G401.6 (cell line): Measurements from ENCODE around the gene SNX30.
A peak's percentile ranks its signal among the peaks of the same experiment; 100 is the strongest.

Experiments
- FAIRE-seq: peaks from 2 replicates; lab custom pipeline; 2012; peaks lifted over from hg19 to GRCh38; lab: Jason Lieb, UNC

SNX30 gene

DNA sequence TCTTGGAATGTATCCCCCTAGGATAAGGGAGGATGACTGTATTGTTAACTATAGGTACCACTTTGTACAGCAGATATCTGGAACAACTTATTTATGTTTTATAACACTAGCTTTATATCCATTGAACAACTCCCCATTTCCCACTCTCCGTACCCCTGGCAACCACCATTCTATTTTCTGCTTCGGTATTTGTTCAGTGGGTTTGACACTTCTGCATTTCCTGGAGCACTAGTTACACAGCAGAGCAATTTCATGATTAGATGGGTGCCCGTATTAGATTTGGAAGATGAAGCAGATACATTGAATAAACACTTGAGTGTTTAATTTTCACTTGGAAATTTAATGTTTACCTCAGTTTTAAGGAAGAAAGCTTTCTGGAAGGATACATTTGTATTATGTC, 72.7 kb downstream of the SNX30 start:
- no peak for FAIRE-seq

DNA sequence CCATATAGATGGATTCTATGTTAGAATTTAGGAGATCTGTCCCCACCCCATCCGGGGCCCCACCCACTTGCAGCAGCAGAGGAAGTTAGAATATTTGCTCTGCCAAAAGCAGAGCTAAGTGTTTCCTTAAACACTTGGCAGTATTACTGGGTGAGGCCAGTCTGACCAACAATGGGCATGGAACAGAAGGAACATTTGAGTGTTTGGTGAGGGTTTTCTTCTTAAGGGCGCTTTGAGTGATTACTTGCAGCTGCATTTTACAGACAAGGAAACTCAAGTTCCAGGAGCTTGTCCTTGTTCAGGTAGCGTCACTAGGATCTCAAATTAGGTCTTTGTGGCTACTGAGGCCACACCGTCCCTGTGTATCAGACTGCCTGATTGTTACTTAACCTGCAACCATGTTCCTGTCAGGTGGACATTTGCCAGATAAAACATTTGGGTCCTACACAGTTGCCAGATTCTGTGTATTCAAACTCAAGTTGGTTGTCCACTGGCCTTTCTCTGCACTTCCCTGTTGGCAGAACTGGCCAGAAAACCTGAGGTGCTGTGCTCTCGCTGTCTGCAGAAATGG, 80.8 kb downstream of the SNX30 start:
- FAIRE-seq = no peak

DNA sequence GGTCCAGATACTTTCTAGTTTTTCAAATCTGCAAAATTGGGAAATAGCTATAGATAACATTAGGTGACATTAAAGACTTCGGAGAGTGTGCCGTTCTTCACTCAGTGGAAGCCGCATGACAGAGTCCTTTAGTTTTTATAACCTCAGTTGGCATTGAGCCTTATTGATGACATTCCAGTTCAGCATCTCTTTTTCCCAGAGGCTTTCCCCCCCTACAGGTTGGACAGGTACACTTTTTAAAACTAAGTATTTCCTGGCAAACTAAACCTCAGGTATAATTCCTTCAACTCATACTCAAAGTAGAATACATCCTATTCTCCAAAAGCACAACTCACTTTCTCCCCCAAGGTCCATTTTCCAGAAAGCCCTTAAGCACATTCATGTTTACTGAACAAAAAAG, 81.4 kb downstream of the SNX30 start:
- no peak for FAIRE-seq

DNA sequence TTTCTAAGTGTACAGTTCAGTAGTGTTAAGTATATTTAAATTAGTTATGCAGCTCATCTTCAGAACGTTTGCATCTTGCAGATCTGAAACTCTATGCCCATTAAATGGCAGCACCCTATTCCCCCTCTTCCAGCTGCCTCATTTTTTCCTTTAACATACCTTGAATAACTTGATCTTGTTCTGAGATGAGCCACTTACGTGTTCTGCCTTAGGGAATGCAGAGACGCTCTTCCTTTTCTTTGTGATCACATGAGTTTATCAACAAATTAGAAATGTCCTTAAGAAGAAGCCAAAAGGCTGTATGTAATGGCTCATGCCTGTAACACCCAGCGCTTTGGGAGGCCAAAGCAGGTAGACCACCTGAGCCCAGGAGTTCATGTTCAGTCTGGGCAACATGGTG, 82.5 kb downstream of the SNX30 start:
- FAIRE-seq = no peak

DNA sequence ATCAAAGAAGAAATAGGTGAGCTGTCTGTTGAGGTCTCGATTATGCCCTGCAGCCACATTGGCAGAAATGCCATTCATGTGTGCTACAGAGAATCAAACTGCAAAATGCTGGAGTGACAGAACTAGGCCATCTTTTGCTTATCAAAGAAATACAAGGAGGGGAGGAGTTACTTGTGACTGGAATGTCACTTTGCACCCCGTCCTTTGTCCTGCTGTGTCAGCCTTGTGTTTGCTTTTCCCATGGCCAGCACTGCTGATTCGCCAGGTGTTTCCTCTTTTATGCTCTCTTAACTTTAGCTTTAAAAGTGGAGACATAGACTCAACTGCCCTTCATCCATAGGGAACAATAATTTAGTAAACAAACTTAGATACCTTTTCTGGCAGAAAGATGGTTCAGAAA, 85.8 kb downstream of the SNX30 start:
- no peak for FAIRE-seq

DNA sequence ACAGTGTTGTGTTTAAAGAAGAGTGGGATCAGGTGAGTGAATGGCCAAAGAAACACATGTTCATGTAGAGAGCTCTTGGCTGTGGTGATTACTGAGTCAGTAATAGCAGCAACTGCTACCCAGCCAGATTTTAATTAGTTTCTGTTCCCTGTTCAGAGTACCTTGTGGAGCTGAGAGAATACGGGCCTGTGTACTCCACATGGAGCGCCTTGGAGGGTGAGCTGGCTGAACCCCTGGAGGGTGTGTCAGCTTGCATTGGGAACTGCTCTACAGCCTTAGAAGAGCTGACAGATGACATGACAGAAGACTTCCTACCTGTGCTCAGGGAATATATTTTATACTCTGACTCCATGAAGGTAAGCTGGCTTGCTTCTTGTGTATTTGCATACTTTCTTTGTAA, 87.8 kb downstream of the SNX30 start:
- no peak for FAIRE-seq

DNA sequence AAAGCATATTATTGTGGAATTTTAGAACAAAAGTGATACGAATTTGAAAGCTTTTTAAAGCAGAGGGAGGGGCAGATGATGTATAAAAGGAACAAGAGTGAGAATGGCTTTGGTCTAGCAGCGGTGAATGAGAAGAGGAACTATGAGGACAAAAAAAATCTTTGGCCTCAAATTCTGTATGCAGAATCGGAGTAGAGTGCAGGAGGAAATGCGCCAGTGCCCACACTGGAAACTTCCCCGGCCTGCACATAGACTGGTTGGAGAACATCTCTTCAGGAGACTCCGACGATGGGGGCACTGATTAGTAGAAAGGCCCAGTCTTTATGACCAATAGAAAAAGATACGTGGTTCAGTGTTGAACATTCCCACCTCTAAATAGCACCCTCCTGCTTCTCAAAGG, 88.8 kb downstream of the SNX30 start:
- FAIRE-seq = no peak

DNA sequence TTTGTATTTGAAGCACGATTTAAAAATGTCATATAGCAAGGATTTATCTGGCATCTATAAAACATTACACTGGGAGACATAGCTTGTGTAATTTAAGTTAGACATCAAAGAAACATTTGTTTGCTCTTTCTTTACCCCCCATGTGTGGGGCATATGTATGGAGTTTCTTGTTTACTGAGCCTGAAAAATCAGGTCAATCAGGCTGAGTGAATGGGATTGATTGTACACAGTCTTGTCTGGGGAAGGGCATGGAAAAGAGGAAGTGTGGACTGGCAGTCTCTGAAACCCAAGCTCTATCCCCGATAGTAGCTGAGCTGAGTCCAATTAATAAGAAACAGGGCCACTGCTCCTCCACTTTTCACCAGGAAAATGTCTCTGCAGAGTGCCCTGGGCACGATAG, 90.7 kb downstream of the SNX30 start:
- FAIRE-seq = no peak

DNA sequence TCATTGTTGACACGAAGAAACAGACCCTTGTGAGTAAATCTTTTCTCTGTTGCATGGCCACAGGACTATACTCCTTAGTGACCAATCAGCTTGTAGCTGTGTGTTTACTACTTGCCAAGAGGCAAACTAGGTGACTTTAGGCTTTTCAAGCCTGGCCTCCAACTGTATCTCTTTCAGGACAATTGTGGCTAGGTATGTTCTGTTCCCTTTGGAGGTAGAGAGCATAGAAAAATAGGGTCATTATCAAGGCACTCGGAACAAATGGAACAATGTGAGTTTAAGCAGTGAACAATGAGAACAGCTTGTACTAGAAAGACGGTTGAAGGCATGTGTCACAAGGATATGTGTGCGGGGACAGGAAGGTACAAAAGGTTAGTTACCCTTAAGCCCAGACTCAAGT, 92.0 kb downstream of the SNX30 start:
- no peak for FAIRE-seq

DNA sequence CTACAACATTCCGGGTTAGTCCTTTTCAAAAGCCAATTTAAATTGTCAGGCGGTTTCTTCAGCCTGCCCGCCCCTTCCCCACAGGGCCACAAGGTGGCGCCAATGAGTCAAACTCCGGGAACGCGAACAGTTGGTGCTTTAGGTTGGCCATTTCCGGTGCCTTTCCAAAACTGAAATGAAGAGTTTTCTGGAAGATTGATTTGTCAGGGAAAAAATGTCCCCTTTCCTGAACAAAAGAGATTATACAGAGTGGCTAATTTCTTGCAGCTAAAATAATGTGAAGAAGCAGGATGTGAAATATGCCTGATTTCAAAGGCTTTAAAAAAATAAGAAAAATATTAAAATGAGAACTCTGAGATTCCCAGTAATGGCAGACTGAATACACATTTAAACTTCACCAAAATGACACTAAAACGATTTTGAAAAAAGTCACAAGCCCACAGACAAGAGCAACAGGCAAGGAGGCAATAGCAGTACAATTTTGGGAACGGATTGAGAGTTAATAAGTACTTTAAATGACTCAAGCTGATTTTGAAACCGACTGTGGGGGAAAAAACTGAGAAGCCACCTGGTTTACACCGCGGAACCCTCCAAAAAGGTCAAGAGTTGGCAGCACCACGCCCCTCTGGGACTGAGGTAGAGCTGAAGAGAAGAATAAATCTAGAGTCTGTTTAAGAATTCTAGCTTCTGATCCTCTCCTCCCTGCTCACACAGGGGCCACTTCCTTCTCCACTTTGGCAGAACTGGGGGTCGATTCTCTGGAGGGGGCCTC, 94.4 kb downstream of the SNX30 start:
- FAIRE-seq = peak; percentile 82

DNA sequence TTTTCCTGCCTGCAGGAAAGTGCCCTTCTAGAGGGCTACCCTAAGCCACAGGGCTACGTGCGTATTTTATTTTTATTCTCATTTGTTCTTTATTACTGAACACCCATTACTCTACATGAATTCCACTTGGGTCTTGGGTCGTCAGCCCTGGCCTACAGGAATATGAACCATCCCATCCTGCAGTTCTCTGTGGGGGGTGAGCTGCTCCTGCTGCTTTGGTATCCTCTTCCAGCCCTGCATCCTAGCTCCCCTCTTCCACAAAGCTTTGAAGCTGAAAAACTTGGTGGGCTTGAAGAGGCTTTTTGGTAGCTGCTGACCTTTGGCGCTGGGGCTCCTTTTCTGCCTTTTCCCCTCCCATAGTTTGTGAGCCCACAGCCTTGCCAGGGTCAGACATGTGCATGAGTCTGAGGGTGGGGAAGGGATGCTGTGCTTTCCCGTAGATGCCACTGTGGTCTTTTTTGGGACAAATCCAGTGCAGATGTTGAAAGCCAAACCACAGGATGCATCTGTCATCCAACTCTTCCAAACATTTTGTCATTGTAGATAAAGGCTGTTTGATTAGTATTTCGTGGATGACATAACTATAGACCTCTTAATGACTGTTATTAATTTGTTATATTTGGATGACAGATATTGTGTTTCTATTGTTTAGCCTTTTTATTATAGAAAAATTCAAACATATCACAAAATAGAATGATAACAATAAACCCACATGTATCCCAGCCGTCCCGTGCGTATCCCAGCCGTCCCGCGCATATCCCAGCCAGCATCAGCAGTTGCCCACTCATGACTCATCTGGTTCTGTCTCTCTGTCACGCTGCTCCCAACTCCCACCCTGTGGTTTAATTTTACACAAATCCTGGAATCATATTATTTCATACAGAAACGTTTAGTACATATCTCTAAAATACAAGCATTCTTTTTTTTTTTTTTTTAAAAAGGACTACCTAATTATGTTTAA, 96.2 kb downstream of the SNX30 start:
- no peak for FAIRE-seq

DNA sequence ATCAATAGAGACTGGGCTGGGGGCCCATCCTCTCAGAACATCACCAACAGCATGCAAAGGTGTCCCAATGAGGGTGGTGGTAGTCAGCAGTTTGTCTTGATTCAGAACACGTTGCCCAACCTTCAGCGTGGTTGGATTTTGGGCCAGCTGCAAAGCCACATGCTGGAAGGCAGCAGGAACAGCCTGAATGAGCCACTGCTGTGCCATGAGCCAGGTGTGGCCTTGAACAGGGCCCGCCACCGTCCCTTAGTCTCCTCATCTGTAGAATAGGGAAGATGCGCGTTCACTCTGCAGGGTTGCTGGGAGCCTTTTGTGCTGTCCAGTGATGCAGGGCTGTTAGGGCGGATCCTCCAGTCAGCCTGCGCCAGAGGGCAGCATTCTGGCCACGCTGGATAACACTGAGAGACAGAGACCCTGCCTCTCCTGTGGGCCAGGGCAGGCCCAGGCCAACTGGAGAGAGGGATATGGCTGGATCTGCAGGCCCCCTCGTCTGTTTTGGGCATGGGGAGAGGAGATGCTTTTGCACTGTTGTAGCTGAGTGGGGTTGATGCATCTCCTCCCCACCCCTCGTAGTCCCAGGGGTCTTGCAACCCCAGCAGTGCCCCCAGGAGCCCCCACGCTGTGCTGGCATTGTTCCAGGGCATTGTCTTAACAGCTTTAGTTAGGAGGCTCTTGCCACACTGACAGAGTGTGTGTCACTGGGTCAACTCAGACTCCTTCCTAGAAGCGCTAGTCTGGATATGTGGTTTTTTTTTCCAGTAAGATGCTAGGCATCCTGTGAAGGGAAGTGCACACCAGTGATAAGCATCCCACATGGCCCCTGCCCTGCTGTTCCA, 98.0 kb downstream of the SNX30 start:
- FAIRE-seq = no peak

DNA sequence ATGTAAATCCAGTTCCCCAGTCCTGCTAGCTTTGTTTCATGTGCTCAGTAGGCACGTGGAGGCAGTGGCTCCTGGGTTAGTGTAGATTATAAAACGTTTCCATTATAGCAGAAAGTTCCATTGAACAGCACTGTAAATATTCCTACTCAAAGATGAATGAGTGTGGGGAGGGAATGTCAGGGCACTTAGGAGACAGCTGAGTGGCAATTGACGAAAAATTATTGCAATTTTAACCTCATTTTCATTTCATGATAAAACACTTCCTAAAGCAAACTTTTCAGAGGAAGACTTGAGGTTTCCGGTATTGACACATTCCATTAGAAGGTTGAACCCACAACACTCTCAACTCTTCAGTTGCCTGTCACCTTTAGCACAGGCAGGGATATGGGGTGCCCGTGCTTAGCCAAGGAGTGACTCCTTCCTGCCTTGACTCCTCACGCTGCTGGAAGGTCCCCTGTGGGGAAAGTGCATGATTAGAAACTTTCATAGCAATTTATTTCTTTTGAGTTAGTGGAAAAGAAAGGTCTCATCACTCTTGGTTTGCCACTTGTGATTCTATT, 98.9 kb downstream of the SNX30 start:
- no peak for FAIRE-seq

DNA sequence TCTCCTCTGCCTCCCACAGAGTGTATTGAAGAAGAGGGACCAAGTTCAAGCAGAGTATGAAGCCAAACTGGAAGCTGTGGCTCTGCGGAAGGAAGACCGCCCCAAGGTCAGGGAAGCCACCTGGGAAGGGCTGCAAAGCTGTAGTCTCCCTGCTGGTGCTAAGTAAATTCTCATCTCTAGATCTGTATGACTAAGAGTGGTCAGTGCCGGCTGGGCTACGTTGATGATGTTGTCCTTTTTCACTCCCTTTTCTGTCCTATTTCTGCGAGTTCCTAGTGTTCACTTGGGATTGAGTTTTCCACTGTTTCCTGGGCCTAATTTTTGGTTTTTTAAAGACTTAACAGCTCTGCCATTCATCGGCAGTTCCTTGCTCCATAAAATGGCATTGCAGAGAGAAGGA, 100.3 kb downstream of the SNX30 start:
- no peak for FAIRE-seq

DNA sequence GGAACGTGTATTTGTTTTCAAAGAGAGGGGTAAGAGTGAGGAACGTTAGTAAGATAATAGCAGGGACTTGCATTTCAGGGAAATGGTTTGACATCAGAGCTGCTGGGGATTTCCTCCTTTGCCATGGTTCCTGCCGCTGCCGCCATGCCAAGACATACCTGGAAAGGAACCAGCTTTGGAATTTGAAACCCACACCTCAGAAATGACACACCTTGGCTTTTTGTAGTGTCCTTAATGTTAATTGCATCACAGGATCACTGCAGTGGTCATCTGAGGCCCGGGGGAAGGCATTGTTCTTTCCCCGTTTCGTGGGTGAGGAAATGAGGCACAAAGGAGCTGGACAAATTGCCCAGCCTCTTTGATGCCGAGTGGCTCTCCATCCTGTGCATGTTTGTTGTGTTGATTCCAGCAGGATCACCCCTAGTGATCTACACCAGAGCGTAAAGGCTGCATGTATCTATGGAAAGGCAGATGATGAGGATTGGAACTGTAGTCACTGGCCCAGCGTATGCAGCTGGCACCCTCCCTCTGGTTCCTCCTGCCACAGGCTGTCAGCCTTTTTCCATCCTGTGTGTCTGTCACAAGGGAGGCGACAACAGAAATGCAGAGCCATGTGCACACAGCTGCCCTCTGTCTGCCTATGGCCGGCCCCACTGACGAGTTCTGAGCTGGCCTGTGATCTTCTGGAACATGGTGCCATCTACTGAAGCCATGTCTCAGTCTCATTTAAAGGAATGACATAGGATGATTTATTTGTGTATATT, 102.4 kb downstream of the SNX30 start:
- FAIRE-seq = no peak

DNA sequence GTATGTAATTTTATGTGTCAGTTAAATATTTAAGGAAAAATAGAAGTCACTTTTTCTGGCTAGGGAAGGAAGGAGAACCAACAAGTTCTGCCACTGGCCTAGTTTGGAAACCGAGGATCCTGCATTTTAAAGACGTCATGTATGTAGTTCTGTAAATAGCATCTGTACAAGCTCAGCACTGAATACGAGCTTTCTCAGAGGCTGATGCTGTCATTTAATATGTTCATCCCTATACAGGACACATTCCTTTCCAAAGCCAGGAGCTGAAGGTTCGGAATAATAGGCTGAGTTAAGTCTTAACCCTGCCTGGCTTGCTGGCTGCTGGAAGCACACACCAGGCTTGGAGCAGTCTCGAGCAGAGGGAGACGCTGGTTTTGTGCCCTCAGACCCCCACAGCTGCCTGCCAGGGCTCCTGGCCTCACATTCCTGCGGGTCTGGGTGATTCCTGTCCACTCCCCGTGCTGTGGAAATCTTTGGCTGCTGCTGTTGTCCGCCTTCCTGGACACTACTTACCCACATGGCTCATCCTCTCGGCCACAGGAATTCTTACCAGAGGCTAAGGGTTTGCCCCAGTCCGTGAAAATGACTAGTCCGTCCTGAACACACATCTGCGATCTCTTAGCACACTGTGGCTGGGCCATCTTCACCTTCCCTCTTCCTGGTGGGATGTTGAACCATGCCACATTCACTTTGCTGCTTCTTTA, 103.5 kb downstream of the SNX30 start:
- no peak for FAIRE-seq

DNA sequence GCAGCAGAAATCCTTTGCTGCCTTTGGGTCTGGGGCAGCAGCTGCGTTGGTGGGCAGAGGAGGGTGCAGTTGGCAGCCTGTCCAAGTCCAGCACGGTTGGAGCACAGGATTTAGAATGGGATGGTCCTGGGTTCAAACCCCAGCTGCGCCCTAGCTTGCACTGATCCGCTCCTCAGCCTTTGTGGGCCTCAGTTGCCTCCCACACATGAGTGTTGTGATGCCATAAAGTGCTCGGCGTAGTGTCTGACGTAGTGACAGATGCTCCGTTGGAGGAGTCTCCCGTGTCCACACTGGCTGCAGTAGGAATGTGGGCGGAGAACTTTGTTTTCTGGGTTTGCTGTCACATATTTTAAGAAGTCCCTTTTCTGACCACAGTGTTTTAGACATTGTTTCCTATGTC, 104.1 kb downstream of the SNX30 start:
- no peak for FAIRE-seq

DNA sequence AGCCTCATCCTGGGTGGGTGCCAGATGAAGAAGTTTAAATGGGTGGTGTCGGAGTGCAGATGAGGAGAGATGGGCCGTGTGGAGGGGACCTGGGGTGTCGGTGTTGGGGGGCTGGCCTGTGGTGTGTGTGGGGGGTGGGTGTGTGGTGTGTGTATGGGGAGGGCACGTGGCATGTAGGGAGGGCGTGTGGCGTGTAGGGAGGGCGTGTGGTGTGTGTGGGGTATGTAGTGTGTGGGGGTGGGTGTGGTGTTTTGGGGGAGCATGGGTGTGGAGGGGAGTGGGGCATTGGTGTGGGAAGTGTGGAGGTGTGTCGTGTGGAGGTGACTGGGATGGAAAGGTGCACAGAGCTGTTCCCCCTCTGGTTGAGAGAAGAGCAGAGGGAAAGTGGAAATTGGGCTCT, 105.6 kb downstream of the SNX30 start:
- no peak for FAIRE-seq

DNA sequence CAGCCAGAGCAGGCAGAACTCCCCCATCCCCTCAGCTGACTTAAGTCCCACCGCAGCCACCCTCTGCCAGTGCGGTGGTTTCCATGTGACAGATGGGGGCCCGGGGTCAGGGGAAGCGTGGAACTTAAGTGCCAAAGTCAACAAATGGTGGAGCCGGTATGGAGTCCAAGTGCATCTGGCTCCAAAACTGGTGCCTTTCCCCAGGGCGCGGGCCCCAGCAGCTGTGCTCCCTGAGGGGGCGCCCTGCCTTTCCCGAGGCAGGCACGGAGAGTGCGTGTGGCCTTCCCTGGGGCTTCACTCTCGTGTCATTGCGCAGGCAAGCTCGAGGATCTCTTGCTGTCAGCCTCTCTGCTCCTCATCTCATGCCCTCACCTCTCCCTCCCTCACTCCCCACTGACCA, 106.3 kb downstream of the SNX30 start:
- FAIRE-seq = no peak

DNA sequence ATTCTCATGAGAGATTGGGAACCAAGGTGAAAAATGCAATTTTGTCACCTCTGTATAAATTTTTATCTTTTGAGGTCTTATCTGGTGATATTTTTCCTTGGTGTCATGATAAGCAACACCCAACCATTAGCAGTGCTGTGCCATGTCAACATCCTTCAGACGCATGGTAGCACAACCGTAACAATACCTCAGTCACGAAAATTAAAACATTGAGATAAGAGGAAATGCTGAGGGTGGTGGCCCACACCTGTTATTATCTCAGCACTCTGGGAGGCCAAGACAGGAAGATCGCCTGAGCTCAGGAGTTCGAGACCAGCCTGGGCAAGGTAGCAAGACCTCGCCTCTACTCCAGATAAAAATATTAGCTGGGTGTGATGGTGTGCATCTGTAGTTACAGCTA, 107.4 kb downstream of the SNX30 start:
- no peak for FAIRE-seq
